ENCODE measurements around the gene STX16. TPM values are rescaled to one million over a fixed set of nuclear protein-coding genes. Genes with fewer than 3 reads are reported as not detected.

The STX16 gene
- total RNA-seq, 6 experiments from 2014 or later = 18.1 to 25.3 (median 22.2) TPM

DNA sequence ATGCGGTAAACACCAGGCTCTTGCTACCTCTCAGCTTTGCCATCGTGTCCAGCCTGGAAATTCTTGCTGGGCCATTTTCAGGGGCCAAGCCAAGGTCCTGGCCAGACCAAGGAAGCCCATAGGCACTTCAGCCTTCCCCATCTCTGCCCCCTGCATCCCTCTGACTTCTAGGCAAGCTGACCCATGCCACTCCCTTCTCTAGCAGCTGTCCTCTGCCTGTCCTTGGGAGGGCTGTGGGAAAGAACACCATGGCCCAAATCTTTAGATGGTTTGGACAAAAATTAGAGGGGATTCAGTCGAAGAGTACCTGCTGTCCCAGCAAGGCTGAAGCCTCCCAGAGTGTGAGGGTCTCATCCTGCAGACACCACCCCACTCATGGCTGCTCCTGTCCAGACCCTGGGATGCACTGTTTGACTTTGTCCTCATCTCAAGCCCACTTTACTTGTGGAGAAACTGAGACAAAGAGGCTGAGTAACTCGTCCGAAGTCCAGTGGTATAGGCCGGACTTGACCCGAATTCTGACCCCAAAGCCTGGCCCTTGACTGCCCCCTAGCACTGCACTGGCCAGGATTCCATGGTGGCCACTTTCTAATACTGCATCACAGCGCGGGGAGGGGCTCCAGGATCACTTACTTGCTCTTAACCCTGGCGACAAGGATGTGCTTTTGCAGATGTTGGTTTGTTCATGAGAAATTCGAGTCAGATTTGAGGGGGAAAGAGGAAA is 22.4 kb upstream of the STX16 start:
- TF ChIP-seq CTCF (IDR thresholded peaks at IDR 0.05) = no peak
- ATAC-seq (no peak), DNase-seq (no peak)
- intact Hi-C loops (cut with DNase I) = no loop called here
- Histone ChIP-seq H3K4me1 (no peaks in the 10 kb centered on the region), H3K4me3 (no peak overlapping the region), H3K9me3 (no peaks in the 10 kb centered on the region), H3K27me3 (no peaks in the 10 kb centered on the region), H3K27ac (no peak overlapping the region), H3K36me3 (no peaks in the 10 kb centered on the region)
- 45% methylated on average over 5 of the region's 11 CpGs for WGBS (ENCODE audit: insufficient coverage, low coverage, low lambda C conversion rate, missing lambda C conversion rate)

DNA sequence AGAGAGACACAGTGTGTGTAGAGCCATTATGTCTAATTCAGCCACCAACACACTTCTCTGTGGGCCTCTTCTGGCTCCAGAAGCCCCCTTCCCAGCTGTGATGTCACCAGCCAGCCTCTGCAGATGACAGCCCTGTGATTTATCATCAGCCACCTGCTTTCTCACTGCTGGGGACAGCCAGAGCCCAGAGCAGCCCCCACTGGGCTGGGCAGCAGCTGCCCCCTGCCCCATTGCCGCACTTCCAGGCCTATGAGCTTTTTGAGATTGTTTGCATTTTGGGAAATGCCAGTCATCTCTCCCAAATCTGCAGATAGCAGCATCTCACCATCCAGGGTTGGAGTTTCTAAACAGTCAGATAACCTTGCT is 21.9 kb upstream of the STX16 start:
- no peak for ATAC-seq
- no peak overlapping the region for H3K27ac ChIP-seq
- no peaks in the 10 kb centered on the region for H3K36me3 ChIP-seq
- intact Hi-C loops (cut with DNase I) = no loop called here
- 57% methylated on average over 1 of the region's 1 CpG for WGBS (ENCODE audit: insufficient coverage, low coverage, low lambda C conversion rate, missing lambda C conversion rate)
- no peak for TF ChIP-seq POLR2A (IDR thresholded peaks at IDR 0.05)
- TF ChIP-seq CTCF (IDR thresholded peaks at IDR 0.05) = no peak
- no peaks in the 10 kb centered on the region for H3K4me1 ChIP-seq
- no peaks in the 10 kb centered on the region for H3K27me3 ChIP-seq
- no peak for DNase-seq
- H3K9me3 ChIP-seq = no peaks in the 10 kb centered on the region
- no peak overlapping the region for H3K4me3 ChIP-seq

DNA sequence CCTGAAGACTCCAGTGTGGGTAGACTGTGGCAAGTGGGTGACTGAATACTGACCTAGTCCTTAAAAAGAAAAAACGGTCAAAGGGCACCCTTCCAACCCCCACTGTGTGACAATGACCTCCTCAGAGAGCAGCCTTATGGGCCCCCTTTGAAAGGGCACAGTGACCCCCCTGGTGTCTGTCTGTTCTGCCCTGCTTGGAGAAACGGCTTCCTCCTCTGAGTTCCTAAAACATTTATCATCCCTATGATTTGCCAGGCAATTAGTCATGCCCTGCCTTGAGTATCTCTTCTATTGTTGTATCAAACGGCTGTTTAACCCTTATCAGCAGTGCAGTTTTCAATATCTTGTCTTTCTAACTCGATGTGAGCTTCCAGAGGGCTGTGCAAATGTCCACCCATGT is 21.0 kb upstream of the STX16 start:
- no peaks in the 10 kb centered on the region for H3K4me1 ChIP-seq
- WGBS (ENCODE audit: insufficient coverage, low coverage, low lambda C conversion rate, missing lambda C conversion rate) = 28% methylated on average over 3 of the region's 4 CpGs
- H3K27me3 ChIP-seq = no peaks in the 10 kb centered on the region
- DNase-seq (no peak), ATAC-seq (no peak)
- TF ChIP-seq CTCF (IDR thresholded peaks at IDR 0.05) (no peak), POLR2A (IDR thresholded peaks at IDR 0.05) (no peak)
- intact Hi-C loops (cut with DNase I) = no loop called here
- H3K9me3 ChIP-seq = no peaks in the 10 kb centered on the region
- H3K4me3 ChIP-seq = no peak overlapping the region
- no peak overlapping the region for H3K27ac ChIP-seq
- no peaks in the 10 kb centered on the region for H3K36me3 ChIP-seq

- intact Hi-C loops (cut with DNase I) = no loop called here
- H3K27ac ChIP-seq = no peak overlapping the region
- H3K4me1 ChIP-seq = no peaks in the 10 kb centered on the region
- H3K4me3 ChIP-seq = no peak overlapping the region
- 85% methylated on average over 5 of the region's 10 CpGs for WGBS (ENCODE audit: insufficient coverage, low coverage, low lambda C conversion rate, missing lambda C conversion rate)
- no peaks in the 10 kb centered on the region for H3K9me3 ChIP-seq
- no peaks in the 10 kb centered on the region for H3K36me3 ChIP-seq
- DNase-seq (no peak), ATAC-seq (no peak)
- H3K27me3 ChIP-seq = no peaks in the 10 kb centered on the region
- TF ChIP-seq POLR2A (IDR thresholded peaks at IDR 0.05) (no peak), CTCF (IDR thresholded peaks at IDR 0.05) (no peak)
Measured at GRCh38 chr20:58633161-58634053, 17.7 kb upstream of the STX16 start.
